HG02943 (cell line): ENCODE results near the gene FBN1.

ENCODE experiments used
- ATAC-seq: cut with Tn5 transposase; IDR thresholded peaks from one replicate; pipeline ENCODE4 v1.9.1; 2021; ENCODE audit warnings: mild to moderate bottlenecking, low read depth, moderate library complexity; ENCODE audit not compliant: unreplicated experiment

FBN1 gene

GRCh38 chr15:48477795-48478360 is 167.6 kb downstream of the FBN1 start:
- no peak for ATAC-seq

DNA sequence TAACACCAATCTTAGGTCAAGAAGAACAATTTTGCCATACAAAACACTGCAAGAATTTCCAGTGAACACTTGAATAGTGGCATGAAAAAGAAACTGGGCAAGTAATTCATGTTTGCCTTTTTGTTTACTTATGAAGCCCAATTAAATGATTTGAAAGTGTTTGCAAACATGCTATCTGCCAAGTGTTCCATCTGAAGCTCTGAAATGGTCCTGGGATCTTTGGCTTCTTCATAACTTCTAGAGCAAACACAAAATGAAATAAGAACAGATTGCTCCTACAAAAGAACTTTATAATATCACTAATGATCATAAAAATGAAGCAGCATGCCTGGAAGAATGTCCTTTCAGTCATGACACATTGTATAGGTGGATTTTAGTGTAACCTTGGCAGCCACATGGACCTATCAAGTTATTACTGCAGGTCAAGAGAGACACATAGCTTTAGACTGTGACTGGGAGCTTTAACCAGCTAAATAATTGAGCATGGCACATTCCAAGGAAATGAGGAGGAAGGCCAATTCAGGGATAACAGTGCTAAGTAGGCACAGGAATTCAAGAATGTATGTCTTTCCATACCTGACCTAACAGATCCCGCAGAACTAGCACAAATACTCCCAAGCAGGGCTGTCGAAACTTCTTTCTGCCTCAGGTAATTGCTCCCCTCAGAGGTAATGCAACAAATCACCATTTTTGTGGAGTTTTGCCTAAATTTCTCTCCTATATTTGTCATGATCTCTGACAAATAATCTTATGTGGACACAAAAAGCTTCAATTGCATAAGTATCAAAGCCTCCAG is 169.7 kb downstream of the FBN1 start:
- ATAC-seq = no peak

DNA sequence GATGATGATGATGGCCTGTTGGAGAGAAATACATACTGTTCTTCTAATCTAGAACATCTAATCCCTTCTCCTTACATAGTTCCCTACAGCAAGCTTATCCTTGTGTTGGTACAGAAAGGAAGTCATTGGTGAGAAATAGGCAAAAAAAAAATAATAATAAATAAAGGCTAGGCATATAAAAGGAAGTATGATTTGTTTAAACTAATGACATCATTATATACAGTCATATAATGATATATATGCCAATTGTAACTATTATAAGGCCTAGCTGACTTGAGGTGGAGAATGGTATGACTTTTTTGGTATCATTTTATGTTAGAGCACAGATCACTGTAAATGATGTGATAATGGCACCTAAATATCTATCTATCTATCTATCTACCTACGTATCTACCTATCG is 171.8 kb downstream of the FBN1 start:
- ATAC-seq = no peak

- ATAC-seq = no peak
Observed at GRCh38 chr15:48472756-48473155, 172.8 kb downstream of the FBN1 start.

DNA sequence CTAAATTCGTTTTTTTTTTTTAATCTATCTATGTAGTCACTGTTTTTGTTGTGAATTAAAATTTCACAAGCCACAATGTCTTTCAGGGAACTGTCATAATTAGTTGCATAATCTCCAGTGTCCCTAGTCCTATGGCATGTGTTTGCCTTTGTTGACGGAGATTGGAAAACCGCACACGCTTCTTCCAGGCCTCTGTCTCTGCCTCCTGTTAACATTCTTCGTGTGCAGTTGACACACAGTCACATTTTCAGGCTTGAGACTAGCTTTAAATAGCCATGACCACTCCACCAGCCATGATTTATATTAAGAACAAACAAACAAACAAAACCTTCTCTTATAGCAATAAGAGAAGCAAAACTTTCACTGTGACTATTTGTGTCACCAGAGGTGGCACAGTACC is 174.4 kb downstream of the FBN1 start:
- no peak for ATAC-seq

GRCh38 chr15:48470096-48470495 is 175.4 kb downstream of the FBN1 start:
- no peak for ATAC-seq

- ATAC-seq = no peak
Observed at GRCh38 chr15:48469681-48470080, 175.8 kb downstream of the FBN1 start.

GRCh38 chr15:48469271-48469670 is 176.2 kb downstream of the FBN1 start:
- no peak for ATAC-seq

DNA sequence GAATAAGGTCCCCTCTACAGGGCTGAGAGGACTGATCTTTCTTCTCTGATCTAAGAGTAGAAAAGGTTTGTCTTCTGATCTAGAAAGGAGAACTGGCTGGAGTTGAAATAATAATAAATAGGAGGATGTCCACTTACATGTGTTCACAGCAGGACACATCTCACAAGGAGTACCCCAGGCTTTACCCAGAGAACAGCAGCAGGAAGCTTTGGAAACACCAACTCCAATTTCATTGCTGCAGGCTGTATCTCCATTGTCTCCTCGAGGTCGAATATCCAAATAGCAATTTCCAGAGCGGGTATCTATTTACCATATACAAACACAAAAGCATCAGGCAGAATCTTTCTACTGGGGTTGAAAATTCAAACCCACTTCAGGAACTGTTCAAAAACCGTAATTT is 177.7 kb downstream of the FBN1 start:
- no peak for ATAC-seq

DNA sequence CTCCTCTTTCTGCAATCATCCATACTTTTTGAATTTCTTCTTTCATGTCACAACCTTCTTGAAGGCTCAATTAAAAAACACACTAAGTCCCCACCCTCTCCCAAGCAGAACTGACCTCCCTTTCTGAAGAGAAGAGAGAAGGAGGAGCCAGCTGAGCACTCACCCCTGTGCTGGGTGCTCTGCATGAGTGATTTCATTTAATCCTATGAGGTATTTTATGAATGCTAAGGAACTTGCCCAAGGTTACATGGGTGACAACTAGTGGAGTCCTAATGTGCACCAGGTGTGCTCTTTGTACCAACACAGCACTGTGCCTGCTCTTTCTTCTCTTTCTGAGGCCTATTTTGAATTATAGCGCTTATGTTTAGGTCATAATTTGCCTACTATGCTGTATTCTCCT is 178.7 kb downstream of the FBN1 start:
- no peak for ATAC-seq

GRCh38 chr15:48466079-48466478 is 179.4 kb downstream of the FBN1 start:
- ATAC-seq = no peak

DNA sequence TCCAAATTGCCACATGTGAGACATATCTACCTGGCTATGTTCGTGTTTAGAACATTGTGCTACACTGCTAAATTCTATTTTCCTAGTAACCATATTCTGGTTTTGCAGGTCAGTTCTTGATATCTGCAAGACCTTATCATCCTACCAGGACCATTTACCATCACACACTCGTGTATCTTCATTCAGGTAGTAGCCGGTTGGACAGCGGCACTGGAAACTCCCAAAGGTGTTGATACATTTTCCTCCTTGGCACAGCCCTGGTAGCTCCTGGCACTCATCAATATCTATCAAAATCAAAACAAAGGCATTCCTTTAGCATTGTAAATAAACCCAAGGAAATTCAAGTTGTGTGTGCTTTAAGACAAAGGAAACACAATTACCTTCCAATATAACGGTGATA is 180.1 kb downstream of the FBN1 start:
- ATAC-seq = no peak

GRCh38 chr15:48463366-48463880 is 182.1 kb downstream of the FBN1 start:
- no peak for ATAC-seq

GRCh38 chr15:48462688-48463087 is 182.8 kb downstream of the FBN1 start:
- no peak for ATAC-seq

DNA sequence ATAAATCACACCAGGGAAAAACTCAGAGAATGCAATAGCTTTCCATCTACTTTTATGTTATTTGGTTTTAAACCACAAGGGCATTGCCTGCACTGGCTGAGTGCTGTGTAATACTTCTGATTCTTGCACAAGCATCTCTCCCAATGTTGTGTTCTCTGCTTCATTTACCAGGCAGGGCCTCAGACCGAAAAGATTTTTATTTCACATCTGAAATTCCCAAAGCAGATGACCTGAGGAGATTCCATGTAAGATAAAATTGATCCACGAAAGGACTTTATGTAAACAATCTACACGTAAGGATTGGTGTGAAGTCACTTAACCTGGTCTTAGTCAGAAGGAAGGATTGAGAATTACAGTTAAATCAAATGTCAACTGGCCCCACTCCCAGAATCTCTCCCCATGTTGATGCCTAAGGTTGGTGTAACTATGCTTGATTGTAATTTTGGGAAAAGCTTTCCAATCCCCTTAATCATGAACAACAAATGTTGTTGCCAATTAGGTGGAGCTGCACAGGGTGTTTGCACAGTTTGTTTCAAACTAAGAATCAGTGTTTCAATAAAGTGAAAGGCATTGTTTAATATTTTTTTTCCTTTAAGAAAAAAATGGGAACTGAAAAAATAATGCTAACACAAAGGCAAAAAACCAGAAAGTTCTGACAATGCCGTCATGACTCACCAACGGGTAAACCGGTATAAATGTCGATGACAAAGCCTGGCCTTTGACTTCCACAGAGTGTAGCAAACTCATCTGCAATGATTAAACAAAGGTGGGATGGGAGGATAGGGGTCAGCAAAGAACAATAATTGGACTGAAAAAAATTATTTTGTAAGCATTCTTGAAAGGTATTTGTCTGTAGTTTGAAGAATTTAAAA is 185.7 kb downstream of the FBN1 start:
- ATAC-seq = no peak

GRCh38 chr15:48458876-48459275 is 186.6 kb downstream of the FBN1 start:
- no peak for ATAC-seq

DNA sequence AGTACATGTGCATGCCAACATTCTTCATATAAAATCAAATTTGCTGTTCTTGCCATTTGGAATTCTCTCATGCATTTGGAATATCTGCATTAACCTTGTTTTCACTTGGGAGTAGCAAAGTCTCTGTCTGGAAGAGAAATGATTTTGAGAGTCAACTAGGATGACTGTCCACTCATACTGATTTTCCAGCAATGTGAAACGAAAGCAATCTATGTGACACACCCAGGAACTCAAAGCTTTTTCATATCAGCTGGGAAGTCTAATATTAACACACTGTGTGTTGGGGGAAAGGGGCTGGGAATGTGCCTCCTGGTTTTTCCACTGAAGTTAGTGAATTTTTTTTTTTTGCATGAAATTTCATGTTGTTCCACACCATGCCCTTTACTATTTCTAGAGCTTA is 189.4 kb downstream of the FBN1 start:
- no peak for ATAC-seq

DNA sequence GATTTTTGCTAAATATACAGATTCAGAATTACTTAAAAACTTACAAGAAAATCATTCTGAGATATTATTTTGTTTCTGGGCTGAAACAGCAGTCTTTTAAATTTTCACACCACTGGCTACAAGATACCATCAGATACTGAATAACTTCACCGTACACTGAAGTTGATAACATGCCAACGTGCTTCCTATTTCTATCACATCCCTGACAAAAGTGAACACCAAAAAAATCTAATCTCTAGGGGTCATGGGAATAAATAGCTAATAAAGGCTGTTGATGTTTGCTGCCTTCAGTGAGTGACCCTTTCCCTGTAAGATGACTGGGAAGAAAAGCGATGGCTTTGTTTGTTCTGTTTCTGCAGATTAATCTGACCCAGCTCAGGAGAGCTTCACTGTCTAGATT is 193.8 kb downstream of the FBN1 start:
- no peak for ATAC-seq

DNA sequence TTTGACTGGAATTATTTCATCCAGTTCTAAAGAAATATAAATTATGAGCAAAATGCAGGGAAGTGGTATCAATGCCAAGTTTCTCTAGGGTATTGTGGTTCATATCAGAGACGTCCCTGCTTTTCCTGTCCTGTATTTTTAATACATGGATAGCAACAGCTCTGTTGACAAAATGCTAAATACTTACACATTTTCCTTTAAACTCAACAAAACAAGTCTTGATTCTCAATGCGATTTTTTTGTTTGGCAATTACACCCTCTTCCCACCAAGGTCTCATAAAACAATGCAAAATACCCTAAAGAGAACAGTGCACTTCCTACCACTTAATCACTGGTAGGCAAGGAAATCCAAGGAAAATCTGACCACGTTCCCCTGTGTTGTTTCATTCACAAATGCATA is 194.3 kb downstream of the FBN1 start:
- ATAC-seq = no peak

GRCh38 chr15:48449734-48450133 is 195.8 kb downstream of the FBN1 start:
- ATAC-seq = no peak

GRCh38 chr15:48447657-48448056 is 197.9 kb downstream of the FBN1 start:
- no peak for ATAC-seq
